ENCODE measurements around the gene USP6NL.
A peak's percentile ranks its signal among the peaks of the same experiment; 100 is the strongest.

Gene USP6NL

DNA sequence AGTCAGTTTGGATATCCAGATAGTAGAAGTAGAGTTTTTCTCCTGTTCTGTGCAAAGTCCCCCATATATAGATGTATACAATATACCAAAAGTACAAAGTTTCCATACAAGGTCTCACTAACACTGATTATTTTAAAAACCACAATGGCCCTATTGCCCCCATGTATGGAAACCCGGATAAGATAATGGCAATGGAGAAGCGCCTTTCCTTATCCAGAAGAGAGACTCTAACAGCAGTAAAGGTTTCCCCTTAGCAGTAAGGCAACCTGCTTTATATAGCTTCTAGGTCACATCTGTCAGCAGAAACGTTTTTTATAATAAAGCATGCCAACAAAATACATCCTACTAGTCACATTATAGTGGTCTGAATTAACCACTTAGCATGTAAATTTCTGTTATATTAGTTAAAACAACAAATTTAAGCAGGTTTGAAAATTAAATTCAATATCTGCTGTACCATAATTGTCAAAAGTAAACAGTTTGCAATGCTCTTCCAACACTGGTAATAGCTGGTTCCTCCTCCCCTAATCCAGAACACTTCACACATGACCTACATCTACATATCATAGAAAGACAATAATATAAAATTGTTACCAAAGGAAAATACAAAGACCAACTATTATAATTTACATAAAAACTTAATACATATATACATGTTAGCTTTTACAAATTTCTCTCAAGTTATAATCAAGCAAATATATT lies 22.4 kb downstream of the USP6NL start:
- DNase-seq = peak; percentile 80

DNA sequence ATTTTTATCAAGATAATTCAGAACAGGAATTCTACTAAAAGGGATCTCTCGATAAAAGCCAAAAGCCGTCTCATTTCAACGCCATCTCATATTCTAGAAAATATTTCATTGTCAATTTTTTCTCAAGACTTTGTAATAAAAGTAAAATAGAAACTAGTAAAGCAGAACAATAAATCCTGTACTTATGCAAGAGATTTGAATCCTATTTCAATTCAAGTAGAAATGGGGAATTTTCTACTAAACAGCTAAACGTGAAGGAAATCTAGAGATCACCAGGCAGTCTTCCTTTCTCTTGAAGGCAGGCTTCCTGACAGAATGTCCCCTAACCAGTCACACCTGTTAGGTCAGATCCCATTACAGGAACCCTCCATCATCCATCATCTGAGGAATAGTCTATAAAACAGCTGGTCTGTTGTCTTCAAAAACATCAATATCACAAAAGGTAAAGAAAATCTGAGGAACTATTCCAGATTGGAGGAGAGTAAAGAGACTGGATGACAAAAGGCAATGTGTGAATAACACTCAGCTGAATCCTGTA lies 23.7 kb downstream of the USP6NL start:
- no peak for DNase-seq

- DNase-seq = peak; percentile 71
Observed at GRCh38 chr10:11586170-11586569, 25.3 kb downstream of the USP6NL start.

GRCh38 chr10:11581213-11581612 lies 30.2 kb downstream of the USP6NL start:
- DNase-seq = no peak

DNA sequence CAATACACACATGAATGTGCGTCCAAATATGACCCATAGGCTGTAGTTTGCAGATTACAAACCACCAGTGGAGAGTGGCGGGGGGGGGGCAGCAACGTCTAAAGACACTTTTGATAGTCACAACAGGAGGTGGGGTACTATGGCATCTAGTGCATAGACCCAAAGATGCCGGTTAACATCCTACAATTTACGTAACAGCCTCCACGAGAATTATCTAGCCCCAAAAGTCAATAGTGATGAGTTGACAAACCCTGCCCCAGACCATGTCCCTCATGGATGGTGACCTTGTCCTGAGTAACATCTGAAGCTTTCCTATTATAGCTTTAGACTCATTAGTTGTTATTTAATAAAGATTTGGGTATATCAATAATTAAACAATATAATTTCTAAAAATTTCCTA lies 31.6 kb downstream of the USP6NL start:
- DNase-seq = no peak

- no peak for DNase-seq
Observed at GRCh38 chr10:11578802-11579255, 32.6 kb downstream of the USP6NL start.

DNA sequence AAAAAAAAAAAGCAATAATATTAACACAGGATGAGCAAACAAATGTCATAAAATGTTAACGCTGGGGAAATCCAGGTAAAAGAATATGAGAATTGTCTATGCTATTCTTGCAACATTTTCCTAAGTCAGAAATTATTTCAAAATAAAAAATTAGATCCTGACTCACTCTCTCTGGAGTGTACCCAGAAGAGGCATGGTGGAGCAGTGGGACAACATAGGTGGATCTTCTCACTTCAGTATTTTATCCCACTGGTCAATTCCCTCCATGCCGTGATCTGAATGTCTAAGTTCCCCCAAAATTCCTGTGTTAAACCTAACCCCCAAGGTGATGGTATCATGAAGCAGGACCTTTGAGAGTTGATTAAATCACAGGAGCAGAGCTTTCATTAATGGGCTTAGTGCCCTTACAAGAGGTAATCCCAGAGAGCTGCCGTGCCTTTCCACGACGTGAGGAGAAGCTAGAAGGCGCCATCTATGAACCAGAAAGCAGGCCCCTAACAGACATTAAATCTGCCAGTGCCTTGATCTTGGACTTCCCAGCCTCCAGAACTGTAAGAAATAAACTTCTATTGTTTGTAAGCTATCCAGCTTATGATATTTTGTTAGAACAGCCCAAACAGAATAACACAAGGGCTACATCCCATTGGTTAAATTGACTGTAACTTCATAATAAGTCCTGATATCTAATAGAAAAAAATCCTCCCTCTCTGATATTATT lies 35.2 kb downstream of the USP6NL start:
- DNase-seq = no peak

GRCh38 chr10:11573497-11573896 lies 38.0 kb downstream of the USP6NL start:
- DNase-seq = peak; percentile 76

DNA sequence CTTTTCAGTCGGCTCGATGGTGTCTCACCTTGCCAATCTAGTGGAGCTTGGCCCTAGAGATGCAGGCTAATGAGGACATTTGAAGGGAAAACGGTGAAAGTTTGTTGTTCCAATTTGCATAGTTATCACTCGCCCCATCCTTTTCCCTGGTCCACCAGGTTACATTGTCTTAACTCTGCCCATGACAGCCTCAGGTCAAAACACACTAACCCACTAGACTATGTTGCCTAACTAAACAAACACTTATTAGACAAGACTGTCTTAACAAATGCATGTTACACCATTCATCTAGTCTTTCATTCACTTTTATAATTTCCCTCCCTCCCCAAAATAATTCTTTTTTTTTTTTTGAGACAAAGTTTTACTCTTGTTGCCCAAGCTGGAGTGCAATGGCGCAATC lies 40.7 kb downstream of the USP6NL start:
- DNase-seq = no peak

DNA sequence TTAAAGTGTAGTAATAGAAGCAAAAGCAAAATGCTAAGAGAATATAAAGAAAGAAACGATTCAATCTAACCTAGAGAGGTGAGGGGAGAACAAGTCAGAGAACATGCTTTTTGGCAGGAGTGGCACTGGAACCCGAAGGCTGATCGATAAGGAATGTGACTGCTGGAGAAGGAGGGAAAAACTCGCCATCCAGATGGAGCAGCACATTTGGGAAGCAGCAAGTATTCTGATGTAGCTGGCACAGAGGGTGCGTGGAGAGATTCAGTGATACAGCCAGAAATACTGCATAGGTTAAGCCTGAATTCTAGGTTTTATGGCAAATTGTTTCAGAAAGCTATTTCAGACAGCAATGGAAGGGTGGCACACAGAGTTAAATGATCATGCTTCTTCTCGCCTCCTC lies 42.0 kb downstream of the USP6NL start:
- no peak for DNase-seq

DNA sequence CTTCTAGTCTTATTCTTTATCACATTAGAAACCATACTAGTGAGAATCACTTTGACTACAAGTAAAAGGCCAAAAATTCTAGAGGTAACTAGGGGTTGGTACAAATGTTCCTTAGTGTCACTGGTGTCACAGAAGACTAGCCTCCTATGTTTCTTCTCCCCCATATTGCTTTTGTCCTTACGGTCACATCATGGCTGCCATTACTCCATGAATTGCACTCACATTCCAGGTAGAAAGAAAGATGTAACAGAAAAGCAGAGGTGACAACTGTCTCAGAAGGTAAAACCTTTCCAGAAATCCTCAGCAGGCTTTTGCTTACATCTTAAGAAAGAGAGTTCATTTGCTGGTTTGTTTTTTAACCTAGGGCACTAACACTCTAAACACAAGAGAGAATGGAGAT lies 42.9 kb downstream of the USP6NL start:
- no peak for DNase-seq

- no peak for DNase-seq
Observed at GRCh38 chr10:11564741-11565140, 46.7 kb downstream of the USP6NL start.

DNA sequence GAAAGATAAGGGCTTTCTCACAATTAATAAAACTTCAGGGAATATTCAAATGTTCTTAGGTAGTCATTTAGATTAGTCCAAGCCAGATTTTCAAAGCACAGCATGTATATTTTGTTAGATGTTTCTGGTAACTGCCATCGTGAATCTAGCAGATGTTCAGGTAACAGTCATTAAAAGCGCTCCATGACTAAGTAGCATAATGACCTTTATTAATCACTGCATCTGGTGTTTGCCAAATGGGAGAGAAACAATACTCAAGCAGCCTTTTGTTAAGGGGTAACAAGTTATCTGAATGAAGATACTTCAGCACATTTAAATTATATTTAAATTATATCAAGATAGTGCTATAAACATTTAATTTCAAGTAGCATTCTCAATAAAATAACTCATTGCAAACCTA lies 47.5 kb downstream of the USP6NL start:
- DNase-seq = no peak

- DNase-seq = no peak
Observed at GRCh38 chr10:11562888-11563287, 48.6 kb downstream of the USP6NL start.

DNA sequence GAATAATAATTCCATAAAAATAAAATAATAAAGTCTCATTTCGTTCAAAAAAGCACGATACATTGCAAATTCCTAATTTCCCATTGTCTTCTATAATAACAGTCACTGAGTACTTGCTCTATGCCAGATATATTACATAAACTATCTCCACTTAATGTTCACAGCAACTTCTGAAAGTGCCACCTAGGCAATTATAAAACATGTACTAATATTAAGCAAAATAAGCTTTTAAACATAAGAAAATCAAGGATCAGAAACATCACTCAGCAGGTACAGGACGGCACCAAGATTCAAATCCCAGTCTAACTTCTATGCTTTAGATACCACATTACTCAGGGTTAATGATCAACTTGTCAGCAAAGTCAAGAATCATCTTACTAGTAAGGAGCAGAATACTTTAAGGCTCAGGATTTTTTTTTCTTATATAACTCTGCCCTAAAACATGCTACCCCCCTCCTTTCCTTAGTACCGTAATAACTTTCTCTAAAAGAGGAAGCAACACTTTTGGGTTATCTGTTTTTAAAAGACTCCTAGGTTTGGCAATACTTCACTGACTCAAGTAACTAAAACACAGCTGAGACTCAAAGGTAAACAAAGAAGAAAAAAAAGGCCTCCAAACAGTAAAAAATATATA lies 51.3 kb downstream of the USP6NL start:
- DNase-seq = peak; percentile 90

- DNase-seq = no peak
Observed at GRCh38 chr10:11557967-11558366, 53.5 kb downstream of the USP6NL start.

GRCh38 chr10:11557513-11557912 lies 53.9 kb downstream of the USP6NL start:
- DNase-seq = no peak

GRCh38 chr10:11555556-11555955 lies 55.9 kb downstream of the USP6NL start:
- DNase-seq = no peak

DNA sequence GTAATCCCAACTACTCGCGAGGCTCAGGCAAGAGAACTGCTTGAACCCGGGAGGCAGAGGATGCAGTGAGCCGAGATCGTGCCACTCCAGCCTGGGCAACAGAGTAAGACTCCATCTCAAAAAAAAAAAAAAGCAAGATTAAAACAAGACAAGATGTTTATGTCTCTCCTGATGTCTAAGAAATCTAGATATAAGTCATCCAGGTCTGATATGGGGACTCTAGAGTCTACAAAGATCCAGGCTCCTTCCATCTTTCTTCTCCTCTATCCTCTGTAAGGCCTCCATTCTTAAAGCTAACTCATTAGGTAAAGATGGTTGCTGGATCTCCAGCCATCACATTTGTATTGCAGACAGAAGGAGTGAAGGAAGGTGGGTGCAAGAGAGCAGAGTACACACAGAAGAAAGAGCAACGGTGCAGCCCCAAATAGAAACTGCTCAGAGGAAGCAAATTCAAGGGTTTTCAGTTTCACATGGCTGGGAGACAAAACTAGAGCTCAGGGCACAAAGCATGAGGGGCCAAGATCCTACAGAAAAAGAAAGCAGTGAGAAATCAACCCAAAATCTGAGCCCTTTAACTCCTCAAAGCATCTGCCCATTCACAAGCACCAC lies 57.6 kb downstream of the USP6NL start:
- DNase-seq = no peak

DNA sequence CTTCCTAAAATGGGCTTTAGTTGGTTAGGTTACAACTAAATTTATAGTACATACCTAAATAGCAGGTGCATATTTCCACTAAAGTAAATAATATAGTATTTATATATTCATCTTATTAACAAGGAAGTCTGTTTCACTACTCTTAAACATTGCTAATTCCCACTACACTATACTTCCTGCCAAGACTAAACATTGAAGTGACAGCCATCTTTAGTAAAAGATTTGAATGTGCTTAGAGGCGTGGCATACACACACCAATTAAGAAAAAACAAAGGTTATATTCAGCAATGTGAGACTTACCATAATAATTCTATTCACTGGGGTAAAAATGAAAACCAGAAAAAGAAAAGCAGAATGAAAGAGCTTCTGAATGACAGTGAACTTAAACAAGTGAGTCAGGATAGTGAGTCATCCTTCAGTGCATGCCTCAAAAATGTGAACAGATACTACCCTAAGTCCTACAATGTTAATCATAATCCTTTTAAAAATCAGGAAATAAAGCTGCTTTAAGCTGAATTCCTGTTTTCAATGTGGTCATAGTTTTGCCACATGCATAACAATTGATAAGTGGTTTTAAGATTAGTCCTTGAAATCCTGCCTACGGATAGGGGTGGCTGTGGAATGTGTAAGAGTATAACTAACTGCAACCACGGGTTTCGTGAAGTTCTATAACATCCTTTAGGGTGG lies 59.4 kb downstream of the USP6NL start:
- DNase-seq = peak; percentile 60

GRCh38 chr10:11551104-11551503 lies 60.3 kb downstream of the USP6NL start:
- no peak for DNase-seq

DNA sequence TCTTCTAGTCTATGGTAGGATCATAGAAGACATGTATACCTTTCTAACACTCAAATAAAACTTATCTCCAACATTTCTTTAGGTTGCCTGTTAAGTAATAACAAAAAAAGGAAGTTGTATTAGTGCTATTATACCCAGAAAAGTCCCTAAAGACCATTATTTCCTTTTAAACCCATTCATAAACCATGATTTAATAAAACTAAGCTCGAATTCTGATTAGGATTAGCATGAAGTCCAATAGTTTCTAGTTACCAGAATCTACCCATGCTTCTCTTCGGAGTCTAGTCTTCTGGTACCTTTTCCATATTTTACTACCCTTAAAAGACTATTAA lies 62.7 kb downstream of the USP6NL start:
- DNase-seq = peak; percentile 22

Data from hematopoietic multipotent progenitor cell treated with erythropoietin and hydrocortisone succinate and interleukin-3 and kit ligand, for 4 days (in vitro differentiated cells).